ENCODE measurements around the gene ST3GAL3. TPM values are rescaled to one million over a fixed set of nuclear protein-coding genes. Genes with fewer than 3 reads are reported as not detected.

Gene ST3GAL3
- total and polyA plus RNA-seq, 2 of the 13 experiments (the other 11 are each of a cell fraction or from before 2014, with no cell fraction given) = 5.1 to 8.1 TPM

DNA sequence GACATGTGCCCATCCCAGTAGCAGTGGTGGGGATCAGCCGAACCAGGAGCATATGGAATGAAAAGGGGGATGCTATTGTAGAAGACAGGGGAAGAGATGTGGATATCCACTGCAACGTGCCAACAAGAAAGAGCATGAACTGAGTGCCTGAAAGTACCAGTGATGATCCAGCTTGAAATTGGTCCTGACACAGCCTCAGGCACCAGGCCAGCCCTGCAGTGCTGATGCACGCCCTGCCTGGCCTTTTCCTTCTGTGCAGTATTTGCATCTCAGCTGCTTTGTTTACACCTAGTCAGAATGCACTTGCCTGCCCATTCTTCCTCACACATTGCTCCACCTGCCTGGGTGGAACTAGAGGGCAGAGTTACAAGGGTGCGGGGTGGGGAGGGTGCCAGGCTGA, 176.0 kb downstream of the ST3GAL3 start:
- H3K27me3 ChIP-seq (ENCODE audit: control insufficient read depth in 1 of 2, insufficient read depth in 2 of 2, low read length in 2 of 2) = no peaks in the 10 kb centered on the region; a peak in 1 of 5 replicates
- no TSS peak for BruUV-seq (replicated peaks)
- WGBS (ENCODE audit: low lambda C conversion rate) = 98% methylated on average over 4 of the region's 4 CpGs
- CTCF ChIA-PET (ENCODE audit: low intra/inter-chr PET ratio, low total read pairs) = no interaction called here
- no peak for TF ChIP-seq ZNF550 (CRISPR knock-in tag; IDR thresholded peaks at IDR 0.05; ENCODE audit: borderline replicate concordance)
- no peak for TF ChIP-seq ZNF235 (CRISPR knock-in tag; IDR thresholded peaks at IDR 0.05; ENCODE audit: borderline replicate concordance)
- TF ChIP-seq, protein P1, sequence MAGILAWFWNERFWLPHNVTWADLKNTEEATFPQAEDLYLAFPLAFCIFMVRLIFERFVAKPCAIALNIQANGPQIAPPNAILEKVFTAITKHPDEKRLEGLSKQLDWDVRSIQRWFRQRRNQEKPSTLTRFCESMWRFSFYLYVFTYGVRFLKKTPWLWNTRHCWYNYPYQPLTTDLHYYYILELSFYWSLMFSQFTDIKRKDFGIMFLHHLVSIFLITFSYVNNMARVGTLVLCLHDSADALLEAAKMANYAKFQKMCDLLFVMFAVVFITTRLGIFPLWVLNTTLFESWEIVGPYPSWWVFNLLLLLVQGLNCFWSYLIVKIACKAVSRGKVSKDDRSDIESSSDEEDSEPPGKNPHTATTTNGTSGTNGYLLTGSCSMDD (CRISPR knock-in tag; IDR thresholded peaks at IDR 0.05) = no peak
- no peak for TF ChIP-seq ZZZ3 (CRISPR knock-in tag; IDR thresholded peaks at IDR 0.05; ENCODE audit: borderline replicate concordance)
- POLR2A ChIA-PET = no interaction called here
- H3K4me3 ChIP-seq (replicated peaks in 1 of 3; ENCODE audit: insufficient read depth in 1 of 3, low read depth in 2 of 3, low read length in 3 of 3) = no peak overlapping the region
- no peaks in the 10 kb centered on the region for H3K4me1 ChIP-seq (ENCODE audit: insufficient read depth, low read length)
- intact Hi-C loops (cut with micrococcal nuclease; ENCODE audit: unreplicated experiment) (no loop called here), in situ Hi-C loops (cut with HindIII; ENCODE audit: extremely low pct_ligation_motif_present, low pct_unique_long_range_greater_than_20kb) (no loop called here)
- no peaks in the 10 kb centered on the region for H3K9me3 ChIP-seq (ENCODE audit: low read length)
- DNase-seq (ENCODE audit: low spot score) (no peak), FAIRE-seq (no peak), ATAC-seq (no peak)
- H3K4me2 ChIP-seq (ENCODE audit: low read depth, low read length) = no peak overlapping the region
- no peak overlapping the region for H3K27ac ChIP-seq (ENCODE audit: extremely low read length, insufficient read depth, low read length)
- 0 out of 5 replicates have a peak, but pooled peaks cover 0 to 2% of the 10 kb centered on the region in 2 experiments for H3K36me3 ChIP-seq (replicated peaks in 1 of 2; ENCODE audit: control insufficient read depth in 1 of 2, insufficient read depth in 2 of 2, low read length in 2 of 2)
- no peaks in the 10 kb centered on the region for H3K79me2 ChIP-seq (ENCODE audit: insufficient read depth, low read length)
- H3K9ac ChIP-seq (ENCODE audit: insufficient read depth, low read depth, low read length) = no peak overlapping the region
- H2AFZ ChIP-seq (ENCODE audit: low read length) = no peak overlapping the region
- no peaks in the 10 kb centered on the region for H4K20me1 ChIP-seq (ENCODE audit: insufficient read depth, low read length)

DNA sequence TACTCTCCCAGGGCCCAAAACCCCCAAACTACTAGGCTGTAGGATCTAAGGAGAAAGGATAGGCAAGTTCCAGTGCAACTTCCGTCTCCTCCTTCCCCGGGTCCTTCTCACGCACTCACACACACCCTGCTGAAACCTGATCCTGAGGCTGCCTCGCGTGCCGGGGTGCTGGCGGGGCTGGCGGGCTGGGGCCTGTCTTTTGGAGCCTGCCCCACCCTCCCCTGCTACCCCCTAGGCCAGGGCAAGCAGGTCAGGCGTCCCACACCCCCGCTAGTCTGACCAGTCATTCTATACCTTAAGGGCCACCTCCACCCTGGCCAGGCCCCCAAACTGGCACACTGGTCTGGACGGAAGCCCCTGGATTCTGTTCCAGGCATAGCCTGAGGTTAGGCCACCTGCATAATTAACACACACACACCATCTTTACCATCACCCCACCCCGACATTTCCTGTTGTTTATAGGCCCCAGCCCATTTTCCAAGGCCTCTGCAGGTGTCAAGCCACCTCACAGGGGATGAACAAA, 178.0 kb downstream of the ST3GAL3 start:
- Histone ChIP-seq H3K36me3 (replicated peaks in 1 of 2; ENCODE audit: control insufficient read depth in 1 of 2, insufficient read depth in 2 of 2, low read length in 2 of 2) (no peaks in the 10 kb centered on the region), H3K27ac (ENCODE audit: extremely low read length, insufficient read depth, low read length) (no peak overlapping the region), H3K4me2 (ENCODE audit: low read depth, low read length) (no peak overlapping the region), H3K4me1 (ENCODE audit: insufficient read depth, low read length) (no peaks in the 10 kb centered on the region), H3K79me2 (ENCODE audit: insufficient read depth, low read length) (no peaks in the 10 kb centered on the region), H2AFZ (ENCODE audit: low read length) (no peak overlapping the region), H3K9ac (ENCODE audit: insufficient read depth, low read depth, low read length) (no peak overlapping the region), H3K9me3 (ENCODE audit: low read length) (no peaks in the 10 kb centered on the region), H3K27me3 (ENCODE audit: control insufficient read depth in 1 of 2, insufficient read depth in 2 of 2, low read length in 2 of 2) (no peaks in the 10 kb centered on the region; a peak in 1 of 5 replicates), H4K20me1 (ENCODE audit: insufficient read depth, low read length) (no peaks in the 10 kb centered on the region), H3K4me3 (replicated peaks in 1 of 3; ENCODE audit: insufficient read depth in 1 of 3, low read depth in 2 of 3, low read length in 3 of 3) (no peak overlapping the region)
- no TSS peak for BruUV-seq (replicated peaks)
- intact Hi-C loops (cut with micrococcal nuclease; ENCODE audit: unreplicated experiment) = no loop called here
- POLR2A ChIA-PET = no interaction called here
- no peak for FAIRE-seq
- 92% methylated on average over 6 of the region's 12 CpGs for WGBS (ENCODE audit: low lambda C conversion rate)
- CTCF ChIA-PET (ENCODE audit: low intra/inter-chr PET ratio, low total read pairs) = no interaction called here
- in situ Hi-C loops (cut with HindIII; ENCODE audit: extremely low pct_ligation_motif_present, low pct_unique_long_range_greater_than_20kb) = no loop called here
- DNase-seq (ENCODE audit: low spot score) = no peak
- ATAC-seq = no peak
- TF ChIP-seq, protein P2, sequence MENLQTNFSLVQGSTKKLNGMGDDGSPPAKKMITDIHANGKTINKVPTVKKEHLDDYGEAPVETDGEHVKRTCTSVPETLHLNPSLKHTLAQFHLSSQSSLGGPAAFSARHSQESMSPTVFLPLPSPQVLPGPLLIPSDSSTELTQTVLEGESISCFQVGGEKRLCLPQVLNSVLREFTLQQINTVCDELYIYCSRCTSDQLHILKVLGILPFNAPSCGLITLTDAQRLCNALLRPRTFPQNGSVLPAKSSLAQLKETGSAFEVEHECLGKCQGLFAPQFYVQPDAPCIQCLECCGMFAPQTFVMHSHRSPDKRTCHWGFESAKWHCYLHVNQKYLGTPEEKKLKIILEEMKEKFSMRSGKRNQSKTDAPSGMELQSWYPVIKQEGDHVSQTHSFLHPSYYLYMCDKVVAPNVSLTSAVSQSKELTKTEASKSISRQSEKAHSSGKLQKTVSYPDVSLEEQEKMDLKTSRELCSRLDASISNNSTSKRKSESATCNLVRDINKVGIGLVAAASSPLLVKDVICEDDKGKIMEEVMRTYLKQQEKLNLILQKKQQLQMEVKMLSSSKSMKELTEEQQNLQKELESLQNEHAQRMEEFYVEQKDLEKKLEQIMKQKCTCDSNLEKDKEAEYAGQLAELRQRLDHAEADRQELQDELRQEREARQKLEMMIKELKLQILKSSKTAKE (CRISPR knock-in tag; IDR thresholded peaks at IDR 0.05; ENCODE audit: borderline replicate concordance) = no peak
- TF ChIP-seq GPN1 (CRISPR knock-in tag; IDR thresholded peaks at IDR 0.05; ENCODE audit: borderline replicate concordance) = no peak
- TF ChIP-seq ZNF790 (CRISPR knock-in tag; IDR thresholded peaks at IDR 0.05; ENCODE audit: borderline replicate concordance) = no peak
- TF ChIP-seq, protein P3, sequence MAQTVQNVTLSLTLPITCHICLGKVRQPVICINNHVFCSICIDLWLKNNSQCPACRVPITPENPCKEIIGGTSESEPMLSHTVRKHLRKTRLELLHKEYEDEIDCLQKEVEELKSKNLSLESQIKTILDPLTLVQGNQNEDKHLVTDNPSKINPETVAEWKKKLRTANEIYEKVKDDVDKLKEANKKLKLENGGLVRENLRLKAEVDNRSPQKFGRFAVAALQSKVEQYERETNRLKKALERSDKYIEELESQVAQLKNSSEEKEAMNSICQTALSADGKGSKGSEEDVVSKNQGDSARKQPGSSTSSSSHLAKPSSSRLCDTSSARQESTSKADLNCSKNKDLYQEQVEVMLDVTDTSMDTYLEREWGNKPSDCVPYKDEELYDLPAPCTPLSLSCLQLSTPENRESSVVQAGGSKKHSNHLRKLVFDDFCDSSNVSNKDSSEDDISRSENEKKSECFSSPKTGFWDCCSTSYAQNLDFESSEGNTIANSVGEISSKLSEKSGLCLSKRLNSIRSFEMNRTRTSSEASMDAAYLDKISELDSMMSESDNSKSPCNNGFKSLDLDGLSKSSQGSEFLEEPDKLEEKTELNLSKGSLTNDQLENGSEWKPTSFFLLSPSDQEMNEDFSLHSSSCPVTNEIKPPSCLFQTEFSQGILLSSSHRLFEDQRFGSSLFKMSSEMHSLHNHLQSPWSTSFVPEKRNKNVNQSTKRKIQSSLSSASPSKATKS (CRISPR knock-in tag; IDR thresholded peaks at IDR 0.05) = no peak
- no peak for TF ChIP-seq SATB2 (CRISPR knock-in tag; IDR thresholded peaks at IDR 0.05)
- TF ChIP-seq PAX8 (CRISPR knock-in tag; IDR thresholded peaks at IDR 0.05; ENCODE audit: borderline replicate concordance) = no peak
- no peak for TF ChIP-seq DMAP1 (CRISPR knock-in tag; IDR thresholded peaks at IDR 0.05)

Measured in HepG2 (cell line).